HG03139 (cell line): ENCODE results near the gene C7.

Experiments used
- ATAC-seq: cut with Tn5 transposase; IDR thresholded peaks from one replicate; pipeline ENCODE4 v1.9.1; 2021; ENCODE audit not compliant: unreplicated experiment

Gene C7

GRCh38 chr5:40915341-40915926, 6.1 kb downstream of the C7 start:
- no peak for ATAC-seq

DNA sequence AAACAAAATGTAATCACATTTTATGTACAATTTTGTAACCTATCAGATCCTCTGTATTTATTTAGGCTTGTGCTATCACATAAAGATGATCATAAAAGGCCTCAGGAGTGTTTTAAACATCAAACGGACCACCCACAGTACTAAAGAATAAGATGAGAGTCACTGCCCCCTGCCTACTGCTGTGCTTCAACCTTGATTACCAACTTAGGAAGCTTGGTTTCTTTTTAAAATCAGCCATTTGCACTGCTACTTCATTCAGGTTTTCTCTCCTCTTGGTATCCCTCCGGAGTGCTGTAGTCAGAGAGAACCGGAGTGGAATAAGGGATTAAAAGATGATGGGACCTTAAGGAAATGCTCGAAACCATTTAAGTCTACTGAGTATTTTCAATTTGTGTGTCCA, 6.9 kb downstream of the C7 start:
- no peak for ATAC-seq

DNA sequence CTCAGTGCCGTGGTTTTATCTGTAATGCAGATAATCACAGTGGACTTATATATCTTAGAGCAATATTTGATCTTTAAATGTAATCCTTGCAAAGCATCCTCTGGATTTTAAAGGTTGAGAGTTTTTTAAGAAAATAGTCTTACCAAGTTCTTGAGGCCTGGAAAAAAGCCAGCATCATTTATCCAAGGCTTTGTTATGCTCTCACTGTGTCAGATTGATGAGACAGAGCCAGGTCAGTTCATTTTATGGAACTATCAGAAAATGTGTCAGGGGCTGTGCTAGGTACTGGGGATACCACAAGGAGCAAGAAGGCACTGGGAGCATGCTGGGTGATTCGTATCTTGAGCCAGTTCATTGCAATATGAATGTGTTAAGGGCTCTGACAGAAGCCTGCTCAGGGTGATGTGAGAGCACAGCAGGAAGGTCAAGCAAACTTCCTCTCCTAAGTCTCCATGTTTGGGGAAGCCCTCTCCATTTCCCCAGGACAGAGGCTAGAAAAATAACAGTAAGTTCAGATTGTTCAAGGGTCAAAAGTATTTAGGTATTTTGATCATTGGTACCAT, 19.7 kb downstream of the C7 start:
- no peak for ATAC-seq

DNA sequence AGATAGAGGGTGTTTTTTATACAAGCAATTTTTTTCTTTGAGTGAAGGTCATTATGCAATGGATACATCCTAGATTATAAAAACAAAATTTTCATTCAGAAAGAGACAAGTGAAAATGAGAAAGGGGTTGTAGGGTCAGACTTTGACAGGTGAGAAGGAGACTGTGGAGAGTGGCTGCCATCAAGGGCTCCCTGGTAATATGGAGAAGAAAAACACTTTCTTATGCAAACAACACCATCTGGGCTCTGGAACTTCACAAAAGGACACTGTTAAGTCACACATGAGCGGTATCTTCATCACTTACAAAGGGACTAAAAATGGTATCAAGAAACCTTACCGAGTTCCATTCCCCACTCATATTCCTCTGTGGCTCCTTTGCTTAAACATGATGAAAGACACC, 23.5 kb downstream of the C7 start:
- no peak for ATAC-seq

GRCh38 chr5:40937075-40937474, 27.8 kb downstream of the C7 start:
- ATAC-seq, result no peak

DNA sequence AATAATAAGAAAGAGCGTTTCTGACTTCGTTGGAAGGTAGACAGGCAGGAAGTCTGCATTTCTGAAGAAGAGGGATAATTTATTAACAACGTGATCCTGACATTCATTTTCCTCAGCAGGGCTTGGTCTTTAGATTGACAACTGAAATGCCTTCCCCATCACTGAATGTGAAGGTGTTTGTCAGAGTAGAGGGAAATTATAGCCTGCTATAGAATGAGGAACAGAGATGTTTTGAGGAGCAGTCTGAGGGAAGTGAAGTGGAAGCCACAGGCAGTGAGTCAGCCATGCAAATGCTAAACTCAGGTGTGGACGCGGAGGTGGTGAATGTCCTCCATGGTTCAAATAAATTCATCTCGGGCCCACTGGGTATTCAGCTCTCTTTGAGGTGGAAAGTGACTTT, 30.5 kb downstream of the C7 start:
- no peak for ATAC-seq

- no peak for ATAC-seq
Measured at GRCh38 chr5:40945111-40945510, 35.8 kb downstream of the C7 start.

GRCh38 chr5:40955313-40955712, 46.0 kb downstream of the C7 start:
- ATAC-seq, result no peak

DNA sequence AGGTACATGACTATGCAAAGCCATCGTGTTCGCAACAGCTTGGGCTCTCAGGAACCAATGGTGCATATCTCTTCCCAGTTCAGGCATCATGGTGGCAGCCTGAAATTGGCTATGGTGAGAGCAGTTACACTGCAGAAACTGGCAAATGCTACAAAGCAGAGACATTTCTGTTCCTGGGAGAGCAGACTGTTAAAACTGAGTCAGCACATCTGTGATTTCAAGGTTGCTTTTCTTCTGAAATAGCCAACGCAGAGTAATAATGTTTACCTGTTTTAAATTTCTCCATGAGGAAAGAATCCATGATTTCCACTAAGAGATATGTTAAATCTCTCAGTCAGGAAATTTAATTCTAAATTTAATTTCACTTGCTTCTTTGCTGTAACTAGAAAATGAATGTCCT, 47.8 kb downstream of the C7 start:
- ATAC-seq, result no peak

DNA sequence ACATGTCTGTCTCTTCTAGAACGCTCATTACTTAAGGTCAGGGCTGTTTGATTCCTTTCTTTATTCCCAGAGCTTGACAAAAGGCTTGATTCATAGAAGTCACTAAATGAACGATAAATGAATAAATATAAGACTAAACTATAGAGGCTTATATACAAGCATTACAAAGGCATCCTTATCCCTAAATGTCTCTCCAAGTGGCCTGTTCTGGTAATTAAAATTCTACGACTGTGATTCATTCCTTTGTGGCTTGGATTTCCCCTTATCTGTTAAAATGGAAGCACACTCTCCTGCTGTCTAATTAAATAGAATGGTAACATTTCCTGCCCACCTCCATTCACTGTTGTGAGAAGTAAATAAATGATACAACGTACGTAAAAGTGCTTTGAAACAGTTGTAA, 49.5 kb downstream of the C7 start:
- no peak for ATAC-seq

DNA sequence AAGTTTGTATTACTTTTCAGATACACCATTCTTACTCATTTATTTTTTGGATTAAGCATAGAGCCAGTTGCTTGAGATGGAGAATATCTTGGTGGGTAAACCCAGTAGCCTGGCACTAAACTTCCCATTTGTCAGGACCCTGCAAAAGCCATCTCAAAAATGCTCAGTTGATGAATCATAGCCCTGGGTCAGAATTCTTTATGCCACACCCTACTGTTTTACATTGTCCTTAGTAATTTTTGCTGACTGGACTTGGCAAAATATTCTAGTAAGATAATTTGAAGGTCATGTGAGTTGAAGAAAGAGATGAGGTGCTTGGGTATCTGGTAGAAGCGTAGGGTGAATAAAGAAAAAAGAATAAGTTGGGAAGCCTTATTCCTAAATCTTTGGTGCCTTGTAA, 50.7 kb downstream of the C7 start:
- no peak for ATAC-seq

GRCh38 chr5:40962207-40962955, 53.1 kb downstream of the C7 start:
- no peak for ATAC-seq

GRCh38 chr5:40972434-40972833, 63.1 kb downstream of the C7 start:
- no peak for ATAC-seq

- ATAC-seq, result no peak
Measured at GRCh38 chr5:40973364-40974004, 64.2 kb downstream of the C7 start.

GRCh38 chr5:40976041-40976440, 66.7 kb downstream of the C7 start:
- ATAC-seq, result no peak

DNA sequence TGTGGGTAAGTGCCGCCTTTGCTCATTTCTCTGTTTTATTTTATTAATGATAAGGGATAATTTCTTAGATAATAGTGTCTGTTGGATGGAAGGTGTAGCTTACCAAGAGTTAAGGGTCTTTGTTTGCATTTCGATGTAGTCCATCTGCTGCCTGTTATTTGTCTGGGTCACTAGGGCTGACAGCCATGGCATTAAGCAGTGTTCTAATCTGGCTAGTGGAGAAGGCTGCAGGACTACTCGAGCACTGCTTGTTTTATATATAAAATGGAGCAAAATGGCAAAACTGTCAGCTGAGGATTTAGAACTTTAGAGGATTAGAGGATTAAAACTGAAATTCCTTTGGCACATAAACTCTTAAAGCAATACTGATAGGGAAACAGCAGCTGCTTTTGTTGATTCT, 67.5 kb downstream of the C7 start:
- no peak for ATAC-seq

- ATAC-seq, result no peak
Measured at GRCh38 chr5:40981420-40981819, 72.1 kb downstream of the C7 start.

GRCh38 chr5:40983781-40984180, 74.5 kb downstream of the C7 start:
- ATAC-seq, result no peak

DNA sequence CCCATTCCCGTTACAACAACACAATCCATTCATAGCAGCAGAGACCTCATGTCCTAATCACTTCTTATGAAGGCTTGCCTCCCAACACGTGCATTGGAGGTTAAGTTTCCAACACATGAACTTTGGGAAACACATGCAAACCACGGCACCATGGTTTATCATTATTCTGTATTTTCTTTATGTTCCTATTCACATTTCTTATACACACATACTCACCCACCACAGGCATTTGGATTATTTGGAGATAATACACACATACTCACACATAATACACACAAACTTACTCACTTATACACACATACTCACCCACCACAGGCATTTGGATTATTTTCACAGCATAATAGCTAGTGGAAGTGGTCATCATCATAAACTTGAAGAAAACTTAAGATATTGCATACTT, 75.6 kb downstream of the C7 start:
- ATAC-seq, result no peak

- no peak for ATAC-seq
Measured at GRCh38 chr5:40985501-40985900, 76.2 kb downstream of the C7 start.

DNA sequence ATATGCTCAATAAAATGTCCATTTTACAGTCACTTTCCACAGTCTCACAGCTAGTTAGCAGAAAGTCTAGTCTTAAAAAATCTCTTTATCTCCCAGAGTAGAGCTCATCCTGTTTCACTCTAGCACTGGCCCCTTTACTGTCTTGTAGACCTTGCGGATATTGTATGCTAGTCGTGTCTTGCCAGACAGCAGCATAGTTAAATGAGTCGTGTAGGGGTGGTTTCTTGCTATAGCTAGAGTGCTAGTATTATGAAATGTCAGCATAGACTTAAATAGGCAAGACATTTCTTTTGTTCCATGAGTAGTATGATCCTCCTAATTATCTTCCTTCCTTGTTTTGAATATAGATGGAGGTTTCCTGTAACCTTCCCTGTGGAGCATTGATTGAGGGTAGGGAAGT, 77.4 kb downstream of the C7 start:
- no peak for ATAC-seq

- ATAC-seq, result no peak
Measured at GRCh38 chr5:40987349-40987748, 78.1 kb downstream of the C7 start.
